HG03354 (cell line): ENCODE measurements around the gene DEDD2.

Experiments used
- ATAC-seq: cut with Tn5 transposase; IDR thresholded peaks from one replicate; pipeline ENCODE4 v1.9.1; 2021; ENCODE audit warnings: mild to moderate bottlenecking; ENCODE audit not compliant: unreplicated experiment, poor library complexity, severe bottlenecking

The DEDD2 gene

DNA sequence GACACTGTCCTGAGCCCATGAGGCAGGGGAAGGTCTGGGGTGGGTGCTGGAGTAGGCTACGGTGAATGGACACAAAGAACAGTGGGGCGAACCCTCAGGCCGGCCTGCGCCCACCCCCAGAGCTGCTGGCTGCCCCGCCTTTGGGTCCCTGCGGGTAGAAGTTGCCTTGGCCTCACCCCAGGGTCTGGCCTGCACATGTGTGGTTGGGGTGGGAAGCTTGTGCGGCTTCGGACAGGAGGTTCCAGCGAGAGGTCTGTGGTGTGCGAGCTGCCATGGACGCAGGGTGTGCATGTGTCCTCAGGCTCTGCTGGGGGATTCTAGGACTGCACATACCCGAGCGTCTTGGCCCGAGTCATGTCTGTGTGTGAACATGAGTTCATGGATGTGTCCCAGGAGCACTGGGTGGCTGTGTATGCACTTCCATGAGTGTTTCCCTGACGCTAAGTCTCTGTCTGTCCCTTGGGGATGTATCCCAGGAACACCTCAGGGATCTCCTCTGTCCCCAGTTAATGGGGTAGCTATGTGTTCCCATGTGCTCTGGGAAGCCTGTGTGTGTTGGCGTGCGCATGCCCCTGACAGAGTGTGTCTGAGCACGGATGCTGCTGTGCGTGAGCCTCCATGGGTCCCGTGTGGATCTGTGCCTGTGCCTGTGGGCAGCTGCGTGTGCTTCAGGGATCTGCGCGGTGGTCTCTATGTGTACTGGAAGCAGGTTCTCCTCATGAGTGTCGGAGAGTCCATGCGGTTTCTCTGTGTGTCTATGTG lies 64.4 kb downstream of the DEDD2 start:
- no peak for ATAC-seq

DNA sequence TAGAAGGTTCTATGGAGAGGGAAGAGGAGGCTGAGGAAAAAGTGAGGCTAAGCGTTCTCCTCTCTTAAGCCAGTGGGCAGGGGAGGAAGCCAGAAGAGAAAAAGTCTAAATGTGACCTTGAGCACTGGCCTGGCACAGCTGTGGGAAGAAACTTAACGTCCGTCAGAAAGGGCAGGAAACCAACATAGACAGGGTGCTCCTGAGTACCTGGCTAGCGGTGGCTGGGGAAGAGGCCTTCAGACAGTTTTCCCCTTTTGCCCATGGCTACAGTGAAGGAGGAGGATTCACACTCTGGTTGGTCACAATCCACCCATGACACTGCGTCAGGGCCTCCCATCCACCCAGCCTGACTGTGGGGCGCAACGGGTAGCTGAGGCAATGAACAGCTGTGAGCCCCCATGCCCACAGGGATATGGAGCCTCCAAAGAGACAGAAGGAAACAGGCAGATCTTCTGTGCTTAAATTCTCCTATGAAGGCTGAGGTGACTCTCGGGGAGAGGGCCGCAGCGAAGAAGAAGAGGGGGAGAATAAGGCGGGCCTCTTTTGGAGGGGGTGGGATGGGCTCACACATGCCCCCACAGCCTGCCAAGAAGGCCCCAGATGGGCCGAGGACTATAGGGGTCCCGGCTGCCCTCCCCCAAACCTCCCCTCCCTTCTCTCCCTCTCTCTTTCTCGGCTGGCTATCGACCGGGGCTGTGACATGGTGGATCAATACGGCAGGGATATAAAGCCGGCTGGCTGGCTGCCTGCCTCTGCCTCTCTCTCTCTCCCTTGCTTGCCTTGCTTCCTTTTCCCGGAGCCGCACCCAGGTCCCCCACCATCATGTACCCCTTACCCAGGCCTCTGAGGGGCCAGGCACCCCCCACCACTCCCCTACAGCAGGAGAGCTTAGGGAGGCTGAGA lies 65.4 kb downstream of the DEDD2 start:
- no peak for ATAC-seq

DNA sequence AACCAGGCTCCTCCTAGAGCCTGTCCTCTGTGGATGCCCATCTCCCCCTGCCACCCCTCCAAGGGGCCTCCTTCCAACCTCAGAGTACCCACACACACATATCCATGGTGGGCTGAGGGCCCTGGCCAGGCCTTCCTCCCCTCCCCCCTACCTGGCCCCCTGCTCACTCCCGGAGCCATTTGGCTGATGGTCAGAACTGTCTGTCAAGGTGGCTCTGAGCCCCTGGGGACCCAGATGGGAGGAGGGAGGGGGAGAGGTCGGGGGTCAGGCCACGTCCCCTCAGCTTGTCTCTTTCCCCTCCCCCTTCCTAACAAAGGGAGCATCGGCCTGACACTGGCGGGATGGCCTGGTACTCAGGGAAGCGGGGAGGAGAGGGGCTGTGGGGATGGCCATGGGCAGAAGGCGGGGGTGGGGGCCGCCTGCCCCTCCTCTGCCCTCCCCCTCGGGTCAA lies 66.5 kb downstream of the DEDD2 start:
- ATAC-seq = no peak

DNA sequence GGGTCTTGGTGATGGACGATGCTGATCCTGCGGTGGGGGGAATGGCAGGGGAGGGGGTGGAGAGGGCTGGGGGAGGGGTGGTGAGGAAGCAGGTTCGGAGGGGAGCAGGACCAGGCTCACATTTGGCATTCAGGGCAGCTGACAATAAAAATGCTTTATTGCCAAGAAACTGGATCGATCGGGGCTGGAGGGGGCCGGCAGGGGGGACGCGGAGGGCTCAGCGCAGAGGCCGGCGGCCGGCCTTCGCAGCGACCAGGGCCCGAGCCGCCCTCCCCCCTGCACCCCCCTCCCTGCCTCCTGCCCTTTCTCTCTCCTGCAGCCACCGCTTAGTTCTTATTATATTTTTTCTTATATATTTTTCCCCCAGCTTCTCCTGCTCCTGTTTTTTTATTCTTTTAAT lies 67.1 kb downstream of the DEDD2 start:
- no peak for ATAC-seq

DNA sequence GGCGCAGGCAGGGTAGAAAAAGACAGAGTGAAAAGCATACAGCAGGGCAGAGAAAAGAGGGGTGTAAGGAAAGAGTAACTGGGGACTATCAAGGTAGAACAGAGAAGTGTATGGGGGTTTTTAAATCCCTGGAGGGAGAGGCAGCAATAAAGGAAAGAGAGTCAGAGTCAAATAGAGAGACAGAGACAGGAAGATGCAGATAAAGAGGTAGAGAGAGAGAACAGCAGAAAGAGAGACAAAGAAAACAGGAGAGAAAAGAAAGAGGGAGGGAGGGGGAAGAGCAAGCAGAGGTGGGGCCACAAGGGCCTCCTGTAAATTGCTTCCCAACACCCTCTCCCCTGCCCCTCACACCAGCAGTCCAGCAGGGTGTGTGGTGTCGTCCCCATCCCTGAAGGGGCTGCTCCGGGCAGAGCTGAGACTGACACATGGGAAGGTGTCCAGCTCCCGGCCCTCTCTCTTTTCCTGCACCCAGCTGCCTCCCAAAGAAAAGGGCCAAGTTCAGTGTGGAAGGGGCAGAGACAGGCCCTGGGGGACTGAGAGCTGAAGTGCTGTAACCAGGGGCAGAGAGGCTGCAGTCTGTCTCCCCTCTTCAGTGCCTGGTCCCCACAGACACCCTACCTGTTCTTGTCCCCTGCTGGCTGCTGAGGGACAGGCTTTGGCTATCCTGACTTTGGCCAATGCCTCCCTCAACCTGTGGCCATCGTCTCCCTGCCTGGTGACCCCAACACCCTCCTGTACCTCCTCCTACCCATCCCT lies 67.9 kb downstream of the DEDD2 start:
- no peak for ATAC-seq
